Dermis blood vessel endothelial cell (primary cell): ENCODE results near the gene LST1. TPM values are rescaled to one million over a fixed set of nuclear protein-coding genes. Genes with fewer than 3 reads are reported as not detected.

Source experiments
- DNase-seq: peaks from one replicate; pipeline ENCODE4 v3.0.0; 2010
- total RNA-seq: library from RNA; depleted of rRNA; stranded (reverse); fragments of >200 nt; gene quantifications from 2 replicates; pipeline ENCODE4 v1.2.3, GENCODE V29; 2014

LST1 gene
- total RNA-seq, 1 donor from 2014 or later = not detected

DNA sequence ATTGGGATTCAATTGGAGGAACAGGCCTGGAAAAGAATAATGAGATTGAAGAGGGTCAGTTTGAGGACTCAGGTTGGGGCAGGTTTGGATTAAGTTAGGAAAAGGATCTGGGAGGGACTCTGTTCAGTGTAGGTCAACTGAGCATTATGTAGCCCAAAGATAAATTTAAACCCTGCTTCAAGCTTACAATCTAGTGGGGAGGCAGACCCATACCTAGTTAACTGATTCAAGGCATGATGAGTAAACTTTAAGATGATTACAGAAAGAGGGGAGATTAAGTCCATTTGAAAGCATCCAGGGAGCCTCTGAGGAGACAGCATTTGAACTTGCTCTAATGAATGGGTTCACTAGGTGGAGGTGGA is 25.4 kb upstream of the LST1 start:
- DNase-seq = no peak

DNA sequence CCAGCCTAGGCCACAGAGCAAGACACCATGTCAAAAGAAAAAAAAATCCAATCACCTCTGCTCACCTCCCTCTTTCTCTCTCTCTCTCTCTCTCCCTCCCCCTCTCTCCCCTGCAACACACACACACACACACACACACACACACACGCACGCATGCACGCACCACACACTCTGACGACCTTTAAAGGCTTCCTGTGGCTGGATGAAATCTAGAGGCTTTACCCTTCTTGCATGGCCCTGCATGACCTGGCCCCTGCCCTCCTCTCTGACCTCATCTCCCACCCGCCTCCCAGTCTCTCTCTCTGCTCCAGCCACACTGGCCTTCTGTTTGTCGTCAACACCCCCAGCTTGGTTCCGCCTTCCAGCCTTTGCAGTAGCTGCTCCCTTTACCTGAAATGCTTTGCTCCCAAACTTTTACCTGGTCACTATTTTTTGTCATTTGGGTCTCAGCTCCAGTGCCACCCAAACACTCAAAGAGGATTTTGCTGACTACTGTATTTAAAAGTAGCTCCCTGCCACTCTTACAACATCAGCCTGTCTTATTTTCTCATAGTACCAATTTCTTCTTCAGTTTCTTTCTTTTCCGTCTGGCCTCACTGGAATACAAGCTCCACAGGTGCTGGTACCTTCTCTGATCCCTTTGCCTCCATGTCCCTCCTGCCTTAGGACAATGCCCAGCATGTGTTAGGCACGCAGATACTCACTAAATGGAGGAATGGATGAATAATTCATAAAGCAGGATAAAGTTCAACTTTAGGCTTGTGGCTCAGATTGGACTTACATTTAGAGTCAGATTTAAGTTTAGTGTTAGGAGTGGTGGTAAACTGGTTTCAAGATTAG is 18.3 kb upstream of the LST1 start:
- DNase-seq = no peak

DNA sequence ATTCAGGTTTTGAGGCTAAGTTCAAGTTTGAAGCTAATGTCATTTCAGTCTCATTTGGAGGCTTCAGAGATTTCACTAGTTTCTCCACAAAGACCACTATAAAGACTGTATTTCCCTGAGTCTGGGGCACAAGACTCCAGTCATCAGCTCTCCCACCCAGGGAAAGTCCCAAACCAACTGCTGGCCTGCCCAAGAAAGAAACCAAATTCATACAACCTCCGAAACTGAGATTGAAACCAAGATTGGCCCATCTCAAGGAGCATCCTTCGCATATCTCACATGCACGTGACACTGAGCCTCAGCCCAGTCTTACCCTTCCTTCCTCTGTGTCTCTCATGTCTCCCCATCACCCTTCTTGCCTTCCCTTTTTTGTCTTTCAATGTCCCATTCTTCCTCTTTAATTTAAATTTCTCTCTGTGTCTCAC is 17.5 kb upstream of the LST1 start:
- DNase-seq = no peak

DNA sequence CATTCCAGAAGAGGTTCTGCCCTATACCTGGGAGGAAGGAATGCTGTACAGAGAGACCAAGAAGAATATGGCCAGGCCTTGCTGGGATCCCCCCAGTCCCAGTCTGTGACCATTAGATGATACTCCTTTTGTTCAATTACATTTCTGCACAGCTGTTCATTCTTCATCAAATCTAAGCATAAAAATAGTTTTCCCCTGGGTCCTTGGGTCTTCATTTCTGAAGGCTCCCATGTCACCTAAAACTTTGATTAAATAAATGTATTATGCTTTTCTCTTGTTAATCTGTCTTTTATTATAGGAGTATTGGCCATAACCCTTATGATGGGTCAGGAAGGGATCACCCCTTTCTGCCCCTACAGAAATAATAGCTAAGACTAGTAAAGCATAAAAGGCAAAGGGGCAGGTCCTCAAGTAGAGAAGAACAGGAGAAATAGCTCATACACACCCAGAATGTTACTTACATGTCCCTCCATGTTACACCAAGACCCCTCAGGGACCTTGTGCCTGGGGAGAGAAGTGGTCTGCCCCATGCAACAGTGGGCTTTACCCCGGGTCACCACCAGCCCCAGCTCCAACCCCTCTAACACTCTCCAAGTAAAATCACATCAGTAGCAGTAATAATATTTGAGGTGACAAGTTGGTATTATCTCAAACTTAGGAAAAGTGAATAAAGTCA is 16.1 kb upstream of the LST1 start:
- no peak for DNase-seq

DNA sequence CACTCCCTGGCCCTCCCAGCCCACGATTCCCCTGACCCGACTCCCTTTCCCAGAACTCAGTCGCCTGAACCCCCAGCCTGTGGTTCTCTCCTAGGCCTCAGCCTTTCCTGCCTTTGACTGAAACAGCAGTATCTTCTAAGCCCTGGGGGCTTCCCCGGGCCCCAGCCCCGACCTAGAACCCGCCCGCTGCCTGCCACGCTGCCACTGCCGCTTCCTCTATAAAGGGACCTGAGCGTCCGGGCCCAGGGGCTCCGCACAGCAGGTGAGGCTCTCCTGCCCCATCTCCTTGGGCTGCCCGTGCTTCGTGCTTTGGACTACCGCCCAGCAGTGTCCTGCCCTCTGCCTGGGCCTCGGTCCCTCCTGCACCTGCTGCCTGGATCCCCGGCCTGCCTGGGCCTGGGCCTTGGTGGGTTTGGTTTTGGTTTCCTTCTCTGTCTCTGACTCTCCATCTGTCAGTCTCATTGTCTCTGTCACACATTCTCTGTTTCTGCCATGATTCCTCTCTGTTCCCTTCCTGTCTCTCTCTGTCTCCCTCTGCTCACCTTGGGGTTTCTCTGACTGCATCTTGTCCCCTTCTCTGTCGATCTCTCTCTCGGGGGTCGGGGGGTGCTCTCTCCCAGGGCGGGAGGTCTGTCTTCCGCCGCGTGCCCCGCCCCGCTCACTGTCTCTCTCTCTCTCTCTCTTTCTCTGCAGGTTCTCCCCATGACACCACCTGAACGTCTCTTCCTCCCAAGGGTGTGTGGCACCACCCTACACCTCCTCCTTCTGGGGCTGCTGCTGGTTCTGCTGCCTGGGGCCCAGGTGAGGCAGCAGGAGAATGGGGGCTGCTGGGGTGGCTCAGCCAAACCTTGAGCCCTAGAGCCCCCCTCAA is 13.8 kb upstream of the LST1 start, which contains the start of gene LTA:
TSS of gene LTA (plus strand) at position 249 of the 871 bp plus-strand sequence. CDS start at position 703, 454 bp downstream.
- DNase-seq = no peak

DNA sequence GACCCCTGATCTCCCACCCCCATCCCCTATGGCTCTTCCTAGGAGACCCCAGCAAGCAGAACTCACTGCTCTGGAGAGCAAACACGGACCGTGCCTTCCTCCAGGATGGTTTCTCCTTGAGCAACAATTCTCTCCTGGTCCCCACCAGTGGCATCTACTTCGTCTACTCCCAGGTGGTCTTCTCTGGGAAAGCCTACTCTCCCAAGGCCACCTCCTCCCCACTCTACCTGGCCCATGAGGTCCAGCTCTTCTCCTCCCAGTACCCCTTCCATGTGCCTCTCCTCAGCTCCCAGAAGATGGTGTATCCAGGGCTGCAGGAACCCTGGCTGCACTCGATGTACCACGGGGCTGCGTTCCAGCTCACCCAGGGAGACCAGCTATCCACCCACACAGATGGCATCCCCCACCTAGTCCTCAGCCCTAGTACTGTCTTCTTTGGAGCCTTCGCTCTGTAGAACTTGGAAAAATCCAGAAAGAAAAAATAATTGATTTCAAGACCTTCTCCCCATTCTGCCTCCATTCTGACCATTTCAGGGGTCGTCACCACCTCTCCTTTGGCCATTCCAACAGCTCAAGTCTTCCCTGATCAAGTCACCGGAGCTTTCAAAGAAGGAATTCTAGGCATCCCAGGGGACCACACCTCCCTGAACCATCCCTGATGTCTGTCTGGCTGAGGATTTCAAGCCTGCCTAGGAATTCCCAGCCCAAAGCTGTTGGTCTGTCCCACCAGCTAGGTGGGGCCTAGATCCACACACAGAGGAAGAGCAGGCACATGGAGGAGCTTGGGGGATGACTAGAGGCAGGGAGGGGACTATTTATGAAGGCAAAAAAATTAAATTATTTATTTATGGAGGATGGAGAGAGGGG is 12.6 kb upstream of the LST1 start:
- no peak for DNase-seq

DNA sequence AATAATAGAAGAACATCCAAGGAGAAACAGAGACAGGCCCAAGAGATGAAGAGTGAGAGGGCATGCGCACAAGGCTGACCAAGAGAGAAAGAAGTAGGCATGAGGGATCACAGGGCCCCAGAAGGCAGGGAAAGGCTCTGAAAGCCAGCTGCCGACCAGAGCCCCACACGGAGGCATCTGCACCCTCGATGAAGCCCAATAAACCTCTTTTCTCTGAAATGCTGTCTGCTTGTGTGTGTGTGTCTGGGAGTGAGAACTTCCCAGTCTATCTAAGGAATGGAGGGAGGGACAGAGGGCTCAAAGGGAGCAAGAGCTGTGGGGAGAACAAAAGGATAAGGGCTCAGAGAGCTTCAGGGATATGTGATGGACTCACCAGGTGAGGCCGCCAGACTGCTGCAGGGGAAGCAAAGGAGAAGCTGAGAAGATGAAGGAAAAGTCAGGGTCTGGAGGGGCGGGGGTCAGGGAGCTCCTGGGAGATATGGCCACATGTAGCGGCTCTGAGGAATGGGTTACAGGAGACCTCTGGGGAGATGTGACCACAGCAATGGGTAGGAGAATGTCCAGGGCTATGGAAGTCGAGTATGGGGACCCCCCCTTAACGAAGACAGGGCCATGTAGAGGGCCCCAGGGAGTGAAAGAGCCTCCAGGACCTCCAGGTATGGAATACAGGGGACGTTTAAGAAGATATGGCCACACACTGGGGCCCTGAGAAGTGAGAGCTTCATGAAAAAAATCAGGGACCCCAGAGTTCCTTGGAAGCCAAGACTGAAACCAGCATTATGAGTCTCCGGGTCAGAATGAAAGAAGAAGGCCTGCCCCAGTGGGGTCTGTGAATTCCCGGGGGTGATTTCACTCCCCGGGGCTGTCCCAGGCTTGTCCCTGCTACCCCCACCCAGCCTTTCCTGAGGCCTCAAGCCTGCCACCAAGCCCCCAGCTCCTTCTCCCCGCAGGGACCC is 11.7 kb upstream of the LST1 start:
- DNase-seq = no peak

DNA sequence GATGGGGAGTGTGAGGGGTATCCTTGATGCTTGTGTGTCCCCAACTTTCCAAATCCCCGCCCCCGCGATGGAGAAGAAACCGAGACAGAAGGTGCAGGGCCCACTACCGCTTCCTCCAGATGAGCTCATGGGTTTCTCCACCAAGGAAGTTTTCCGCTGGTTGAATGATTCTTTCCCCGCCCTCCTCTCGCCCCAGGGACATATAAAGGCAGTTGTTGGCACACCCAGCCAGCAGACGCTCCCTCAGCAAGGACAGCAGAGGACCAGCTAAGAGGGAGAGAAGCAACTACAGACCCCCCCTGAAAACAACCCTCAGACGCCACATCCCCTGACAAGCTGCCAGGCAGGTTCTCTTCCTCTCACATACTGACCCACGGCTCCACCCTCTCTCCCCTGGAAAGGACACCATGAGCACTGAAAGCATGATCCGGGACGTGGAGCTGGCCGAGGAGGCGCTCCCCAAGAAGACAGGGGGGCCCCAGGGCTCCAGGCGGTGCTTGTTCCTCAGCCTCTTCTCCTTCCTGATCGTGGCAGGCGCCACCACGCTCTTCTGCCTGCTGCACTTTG is 10.7 kb upstream of the LST1 start, which contains the start of gene TNF:
TSS of gene TNF (plus strand) at position 231 of the 567 bp plus-strand sequence. CDS start at position 408, 177 bp downstream.
- no peak for DNase-seq

DNA sequence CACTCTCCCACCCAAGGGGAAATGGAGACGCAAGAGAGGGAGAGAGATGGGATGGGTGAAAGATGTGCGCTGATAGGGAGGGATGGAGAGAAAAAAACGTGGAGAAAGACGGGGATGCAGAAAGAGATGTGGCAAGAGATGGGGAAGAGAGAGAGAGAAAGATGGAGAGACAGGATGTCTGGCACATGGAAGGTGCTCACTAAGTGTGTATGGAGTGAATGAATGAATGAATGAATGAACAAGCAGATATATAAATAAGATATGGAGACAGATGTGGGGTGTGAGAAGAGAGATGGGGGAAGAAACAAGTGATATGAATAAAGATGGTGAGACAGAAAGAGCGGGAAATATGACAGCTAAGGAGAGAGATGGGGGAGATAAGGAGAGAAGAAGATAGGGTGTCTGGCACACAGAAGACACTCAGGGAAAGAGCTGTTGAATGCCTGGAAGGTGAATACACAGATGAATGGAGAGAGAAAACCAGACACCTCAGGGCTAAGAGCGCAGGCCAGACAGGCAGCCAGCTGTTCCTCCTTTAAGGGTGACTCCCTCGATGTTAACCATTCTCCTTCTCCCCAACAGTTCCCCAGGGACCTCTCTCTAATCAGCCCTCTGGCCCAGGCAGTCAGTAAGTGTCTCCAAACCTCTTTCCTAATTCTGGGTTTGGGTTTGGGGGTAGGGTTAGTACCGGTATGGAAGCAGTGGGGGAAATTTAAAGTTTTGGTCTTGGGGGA is 10.0 kb upstream of the LST1 start:
- DNase-seq = no peak

DNA sequence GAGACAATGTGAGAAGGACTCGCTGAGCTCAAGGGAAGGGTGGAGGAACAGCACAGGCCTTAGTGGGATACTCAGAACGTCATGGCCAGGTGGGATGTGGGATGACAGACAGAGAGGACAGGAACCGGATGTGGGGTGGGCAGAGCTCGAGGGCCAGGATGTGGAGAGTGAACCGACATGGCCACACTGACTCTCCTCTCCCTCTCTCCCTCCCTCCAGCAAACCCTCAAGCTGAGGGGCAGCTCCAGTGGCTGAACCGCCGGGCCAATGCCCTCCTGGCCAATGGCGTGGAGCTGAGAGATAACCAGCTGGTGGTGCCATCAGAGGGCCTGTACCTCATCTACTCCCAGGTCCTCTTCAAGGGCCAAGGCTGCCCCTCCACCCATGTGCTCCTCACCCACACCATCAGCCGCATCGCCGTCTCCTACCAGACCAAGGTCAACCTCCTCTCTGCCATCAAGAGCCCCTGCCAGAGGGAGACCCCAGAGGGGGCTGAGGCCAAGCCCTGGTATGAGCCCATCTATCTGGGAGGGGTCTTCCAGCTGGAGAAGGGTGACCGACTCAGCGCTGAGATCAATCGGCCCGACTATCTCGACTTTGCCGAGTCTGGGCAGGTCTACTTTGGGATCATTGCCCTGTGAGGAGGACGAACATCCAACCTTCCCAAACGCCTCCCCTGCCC is 9.0 kb upstream of the LST1 start:
- no peak for DNase-seq

DNA sequence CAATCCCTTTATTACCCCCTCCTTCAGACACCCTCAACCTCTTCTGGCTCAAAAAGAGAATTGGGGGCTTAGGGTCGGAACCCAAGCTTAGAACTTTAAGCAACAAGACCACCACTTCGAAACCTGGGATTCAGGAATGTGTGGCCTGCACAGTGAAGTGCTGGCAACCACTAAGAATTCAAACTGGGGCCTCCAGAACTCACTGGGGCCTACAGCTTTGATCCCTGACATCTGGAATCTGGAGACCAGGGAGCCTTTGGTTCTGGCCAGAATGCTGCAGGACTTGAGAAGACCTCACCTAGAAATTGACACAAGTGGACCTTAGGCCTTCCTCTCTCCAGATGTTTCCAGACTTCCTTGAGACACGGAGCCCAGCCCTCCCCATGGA is 8.5 kb upstream of the LST1 start:
- no peak for DNase-seq

DNA sequence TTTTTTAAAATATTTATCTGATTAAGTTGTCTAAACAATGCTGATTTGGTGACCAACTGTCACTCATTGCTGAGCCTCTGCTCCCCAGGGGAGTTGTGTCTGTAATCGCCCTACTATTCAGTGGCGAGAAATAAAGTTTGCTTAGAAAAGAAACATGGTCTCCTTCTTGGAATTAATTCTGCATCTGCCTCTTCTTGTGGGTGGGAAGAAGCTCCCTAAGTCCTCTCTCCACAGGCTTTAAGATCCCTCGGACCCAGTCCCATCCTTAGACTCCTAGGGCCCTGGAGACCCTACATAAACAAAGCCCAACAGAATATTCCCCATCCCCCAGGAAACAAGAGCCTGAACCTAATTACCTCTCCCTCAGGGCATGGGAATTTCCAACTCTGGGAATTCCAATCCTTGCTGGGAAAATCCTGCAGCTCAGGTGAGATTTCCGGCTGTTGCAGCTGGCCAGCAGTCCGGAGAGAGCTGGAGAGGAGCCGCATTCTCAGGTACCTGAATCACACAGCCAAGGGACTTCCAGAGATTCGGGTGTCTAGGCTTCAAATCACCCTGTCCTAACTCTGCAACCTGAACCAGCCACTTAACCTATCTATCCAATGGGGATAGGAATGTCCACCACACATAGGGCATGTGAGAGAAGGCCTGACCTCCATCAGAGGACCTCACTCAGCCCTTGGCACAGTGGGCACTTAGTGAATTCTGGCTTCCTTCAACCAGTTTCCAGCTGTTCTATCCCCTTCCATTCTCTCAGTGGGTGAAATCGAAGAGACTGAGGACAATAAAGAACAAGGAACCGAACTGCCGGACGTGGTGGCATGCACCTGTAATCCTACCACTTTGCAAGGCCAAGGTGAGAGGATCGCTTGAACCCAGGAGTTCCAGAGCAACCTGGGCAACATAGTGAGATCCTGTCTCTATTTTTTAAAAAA is 7.6 kb upstream of the LST1 start:
- DNase-seq = peak; percentile 22

DNA sequence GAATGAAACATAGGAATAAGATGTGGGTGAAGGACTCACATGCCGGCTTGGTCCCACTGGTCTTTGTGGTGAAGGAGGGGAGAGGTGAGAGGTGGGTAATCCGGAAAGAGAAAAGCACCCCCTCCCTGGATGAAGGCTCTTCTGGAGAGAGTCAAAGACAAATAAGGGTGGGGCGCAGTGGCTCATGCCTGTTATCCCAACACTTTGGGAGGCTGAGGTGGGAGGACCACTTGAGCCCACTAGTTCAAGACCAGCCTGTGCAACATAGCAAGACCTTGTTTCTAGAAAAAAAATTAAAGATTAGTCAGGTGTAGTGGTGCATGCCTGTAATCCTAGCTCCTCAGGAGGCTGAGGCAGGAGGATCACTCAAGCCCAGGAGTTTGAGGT is 7.0 kb upstream of the LST1 start:
- no peak for DNase-seq

DNA sequence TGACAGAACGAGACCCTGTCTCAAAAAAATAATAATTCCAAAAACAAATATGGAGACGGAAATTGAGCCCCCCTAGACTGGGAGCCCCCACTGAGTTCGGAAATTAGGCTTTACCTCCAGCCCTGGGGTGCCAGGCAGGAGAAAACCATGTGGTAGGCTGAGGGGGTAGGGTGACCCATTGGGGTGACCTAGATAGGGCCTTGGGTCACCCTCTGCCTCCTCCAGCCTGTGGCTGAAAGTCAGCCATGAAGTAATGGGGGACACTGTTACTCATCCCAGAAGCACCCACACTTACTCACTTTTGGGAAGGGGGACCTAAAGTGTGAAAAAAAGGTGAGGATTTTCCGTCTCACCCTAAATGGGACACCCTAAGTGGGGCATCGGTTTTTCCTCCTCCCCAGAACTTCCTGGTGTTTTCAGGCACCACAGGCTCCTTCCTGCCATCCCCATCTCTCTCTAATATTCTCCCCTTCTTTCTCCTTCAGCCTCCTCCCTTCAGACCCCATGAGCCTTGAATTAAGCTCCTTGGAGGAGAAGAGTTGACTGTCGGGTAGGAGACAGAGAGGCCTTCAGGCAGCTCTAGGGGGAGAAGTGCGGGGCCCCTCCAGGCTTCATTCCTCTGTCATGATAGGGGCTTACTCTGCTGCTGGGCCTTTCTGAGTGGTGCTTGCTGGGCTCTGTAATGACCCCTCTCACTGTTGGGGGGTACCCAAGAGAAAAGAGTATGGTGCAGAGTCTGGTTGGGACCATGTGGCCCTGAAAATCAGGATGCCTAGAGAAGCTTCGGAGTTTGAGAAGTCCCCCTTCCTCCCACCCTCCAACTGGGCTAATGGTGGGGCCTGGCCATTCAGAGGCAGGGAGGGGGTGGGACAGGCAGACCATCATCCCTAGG is 6.3 kb upstream of the LST1 start:
- DNase-seq = no peak

DNA sequence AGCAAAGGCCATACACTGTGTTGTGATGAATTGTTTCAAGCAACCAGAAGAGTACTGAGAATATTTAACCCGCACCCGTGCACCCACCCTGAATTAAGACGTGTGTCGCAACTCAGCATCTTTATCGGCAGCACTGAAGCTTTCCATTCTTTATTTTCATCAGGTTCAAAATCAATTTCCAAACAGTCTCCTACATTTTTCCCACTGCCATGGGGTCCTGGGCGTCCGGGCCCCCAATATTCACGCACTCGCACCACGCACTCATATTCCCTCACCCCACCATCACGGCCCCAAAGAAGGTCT is 5.7 kb upstream of the LST1 start:
- no peak for DNase-seq

DNA sequence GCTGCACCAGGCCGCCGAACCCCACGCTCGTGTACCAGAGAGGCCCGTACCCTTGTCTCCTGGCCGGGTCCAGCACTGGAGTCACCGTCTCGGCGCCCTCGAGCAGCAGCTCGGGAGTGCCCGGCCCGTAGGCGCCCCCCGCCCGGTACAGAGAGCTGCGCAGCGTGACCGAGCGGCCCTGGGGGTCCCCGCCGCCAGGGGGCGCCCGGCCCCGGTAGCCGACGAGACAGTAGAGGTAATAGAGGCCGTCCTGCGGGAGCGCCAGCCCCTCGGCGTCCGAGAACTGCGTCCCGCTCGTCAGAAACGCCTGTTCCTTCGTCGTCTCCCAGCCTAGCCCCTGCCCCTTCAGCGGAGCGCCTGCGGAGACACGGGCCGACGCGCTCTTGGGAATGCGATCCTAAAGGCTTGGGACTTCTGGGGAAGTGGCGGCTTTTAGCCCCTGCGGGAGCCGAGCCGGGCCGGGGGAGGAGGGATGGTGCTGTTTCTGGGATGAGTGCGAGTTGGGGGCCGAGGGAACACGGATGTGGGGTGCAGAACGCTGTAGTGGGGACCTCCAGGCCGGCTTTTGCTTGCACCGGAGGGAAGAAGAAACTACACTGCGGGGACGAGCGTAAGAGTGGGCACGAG is 5.2 kb upstream of the LST1 start:
- peak; percentile 91 for DNase-seq
